ENCODE data around the gene UGT2A3.
"Not testable (repeated sequence)": the region's sequence is repeated elsewhere in the genome, so short reads cannot be mapped to it uniquely, and the experiment has no call there.

The UGT2A3 gene

DNA sequence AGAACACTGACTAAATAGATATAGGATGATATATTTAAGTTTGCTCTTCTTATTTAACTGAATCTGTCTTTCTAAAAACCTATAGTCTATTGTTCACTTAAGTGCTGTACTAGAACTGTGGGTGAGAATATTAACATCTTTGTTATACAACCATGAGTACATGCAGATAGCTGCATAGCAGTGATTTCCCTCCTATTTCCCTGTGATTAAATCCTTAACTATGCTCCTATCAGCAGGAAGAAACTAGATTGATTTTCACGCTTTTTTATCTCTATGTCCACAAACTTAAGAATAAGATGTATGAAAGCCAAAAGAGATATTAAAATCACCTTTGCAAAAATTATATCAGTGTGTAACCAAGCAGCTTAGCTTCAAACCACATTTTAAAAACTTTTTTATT lies 11.3 kb upstream of the UGT2A3 start:
- no peak overlapping the region for H3K4me3 ChIP-seq (ENCODE audit: low read length)
- no peak for DNase-seq (ENCODE audit: low read depth)
- TF ChIP-seq CTCF (conservative IDR thresholded peaks at IDR 0.05; ENCODE audit: low read depth, low read length): no peak

GRCh38 chr4:68960294-68961163 lies 8.9 kb upstream of the UGT2A3 start:
- DNase-seq (ENCODE audit: low read depth): no peak
- no peak for TF ChIP-seq CTCF (conservative IDR thresholded peaks at IDR 0.05; ENCODE audit: low read depth, low read length)
- no peak overlapping the region for H3K4me3 ChIP-seq (ENCODE audit: low read length)

- not testable (repeated sequence) for DNase-seq (ENCODE audit: low read depth); H3K4me3 ChIP-seq (ENCODE audit: low read length)
Observed at GRCh38 chr4:68959085-68959484, 7.5 kb upstream of the UGT2A3 start.

GRCh38 chr4:68954126-68954525 lies 2.5 kb upstream of the UGT2A3 start:
- no peak for DNase-seq (ENCODE audit: low read depth)
- no peak overlapping the region for H3K4me3 ChIP-seq (ENCODE audit: low read length)
- no peak for TF ChIP-seq CTCF (conservative IDR thresholded peaks at IDR 0.05; ENCODE audit: low read depth, low read length)

DNA sequence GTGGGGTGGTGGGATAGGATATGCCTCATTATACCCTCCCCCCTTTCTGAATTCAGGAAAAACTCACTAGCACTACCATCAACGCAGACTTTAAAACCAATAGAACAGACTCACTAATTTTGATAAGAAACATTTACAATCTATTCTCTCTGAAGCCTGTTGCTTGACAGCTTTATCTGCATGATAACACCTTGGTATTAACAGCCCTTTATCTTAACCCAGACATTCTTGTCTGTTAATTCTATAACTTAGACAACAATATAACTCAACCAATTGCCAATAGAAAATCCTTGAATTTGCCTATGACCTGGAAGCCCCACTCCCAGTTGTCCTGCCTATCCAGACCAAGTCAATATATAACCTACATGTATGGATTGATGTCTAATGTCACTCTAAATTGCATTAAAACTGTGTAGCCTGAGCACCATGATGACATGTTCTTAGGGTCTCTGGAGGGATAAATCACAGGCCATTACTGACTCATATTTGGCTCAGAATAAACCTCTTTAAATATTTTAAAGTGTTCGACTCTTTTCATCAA lies 1.5 kb upstream of the UGT2A3 start:
- no peak for DNase-seq (ENCODE audit: low read depth)
- no peak for TF ChIP-seq CTCF (conservative IDR thresholded peaks at IDR 0.05; ENCODE audit: low read depth, low read length)
- H3K4me3 ChIP-seq (ENCODE audit: low read length): no peak overlapping the region

- no peak for TF ChIP-seq CTCF (conservative IDR thresholded peaks at IDR 0.05; ENCODE audit: low read depth, low read length)
- no peak for DNase-seq (ENCODE audit: low read depth)
- H3K4me3 ChIP-seq (ENCODE audit: low read length): no peak overlapping the region
Observed at GRCh38 chr4:68951806-68952585, 392 bp upstream of the UGT2A3 start.

DNA sequence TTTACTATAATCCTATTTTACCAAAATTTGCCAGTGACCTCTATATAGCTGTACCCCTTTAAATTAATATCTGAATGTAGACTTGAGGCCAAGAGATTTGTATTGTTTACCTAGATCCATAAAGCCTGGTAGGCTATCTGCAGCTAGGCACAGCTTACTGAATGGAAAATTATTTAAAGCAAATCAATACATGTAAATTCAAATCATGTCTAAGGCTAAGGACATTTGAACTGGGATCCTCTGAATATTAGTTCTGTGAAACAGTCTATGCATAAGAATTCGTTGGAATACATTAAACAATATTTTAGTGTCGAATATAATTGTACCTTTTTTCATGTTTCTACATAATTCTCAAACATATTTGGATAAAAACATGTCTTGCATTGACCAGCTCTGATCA lies 1.6 kb downstream of the UGT2A3 start:
- no peak for DNase-seq (ENCODE audit: low read depth)
- no peak overlapping the region for H3K4me3 ChIP-seq (ENCODE audit: low read length)
- TF ChIP-seq CTCF (conservative IDR thresholded peaks at IDR 0.05; ENCODE audit: low read depth, low read length): no peak

All from retinal pigment epithelial cell (primary cell).